Measurements from ENCODE around the gene PPIP5K2.
"Not testable (repeated sequence)": the region's sequence is repeated elsewhere in the genome, so short reads cannot be mapped to it uniquely, and the experiment has no call there.

Gene PPIP5K2

DNA sequence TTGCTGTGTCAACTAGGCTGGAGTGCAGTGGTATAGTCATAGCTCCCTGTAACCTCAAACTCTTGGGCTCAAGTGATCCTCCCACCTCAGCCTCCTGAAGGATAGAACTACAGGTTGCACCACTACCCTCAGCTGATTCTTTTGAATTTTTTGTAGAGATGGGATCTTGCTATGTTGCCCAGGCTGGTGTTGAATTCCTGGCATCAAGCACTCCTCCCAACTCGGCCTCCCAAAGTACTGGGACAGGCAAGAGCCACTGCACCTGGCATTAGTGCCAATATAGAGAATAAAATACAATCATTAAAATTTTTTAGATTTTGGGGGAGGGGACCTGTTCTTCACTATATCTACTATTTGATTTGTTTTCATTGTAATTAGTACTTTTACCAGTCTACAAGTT is 15.4 kb downstream of the PPIP5K2 start:
- H3K27ac Mint-ChIP-seq, result no peak overlapping the region
- peaks cover 7% of the 10 kb centered on the region for H3K4me1 Mint-ChIP-seq
- no peaks in the 10 kb centered on the region for H3K27me3 Mint-ChIP-seq
- DNase-seq (ENCODE audit: low spot score in 2 of 2) (no peak), ATAC-seq (ENCODE audit: low read depth) (no peak)
- H3K4me3 Mint-ChIP-seq, result no peak overlapping the region
- H3K9me3 Mint-ChIP-seq, result no peaks in the 10 kb centered on the region
- H3K36me3 Mint-ChIP-seq, result peaks cover 14% of the 10 kb centered on the region

DNA sequence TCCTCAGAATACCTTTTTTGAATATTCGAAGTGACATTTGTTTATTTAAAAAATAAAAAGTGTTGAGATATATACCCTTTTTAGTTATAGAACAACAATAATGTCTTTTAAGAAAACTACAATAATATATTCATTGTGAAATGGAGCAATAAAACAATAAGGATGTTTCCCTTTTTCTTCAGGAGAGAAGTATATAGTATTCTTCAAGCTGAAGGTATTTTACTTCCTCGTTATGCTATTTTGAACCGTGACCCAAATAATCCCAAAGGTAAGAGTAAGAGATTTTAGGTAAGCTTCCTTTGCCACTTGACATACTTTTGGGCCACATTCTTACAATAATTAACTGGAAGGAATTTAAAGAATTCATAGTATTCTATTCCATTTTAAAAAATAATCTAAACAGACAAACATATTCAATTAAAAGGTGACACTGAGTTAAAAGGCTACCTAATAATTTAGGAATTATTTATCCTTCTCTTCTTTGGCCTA is 18.1 kb downstream of the PPIP5K2 start:
- Mint-ChIP-seq H3K9me3 (no peaks in the 10 kb centered on the region), H3K27ac (no peak overlapping the region), H3K4me3 (no peak overlapping the region), H3K4me1 (no peaks in the 10 kb centered on the region), H3K27me3 (no peaks in the 10 kb centered on the region), H3K36me3 (peaks cover 9% of the 10 kb centered on the region)
- no peak for ATAC-seq (ENCODE audit: low read depth)
- DNase-seq (ENCODE audit: low spot score in 2 of 2), result no peak

DNA sequence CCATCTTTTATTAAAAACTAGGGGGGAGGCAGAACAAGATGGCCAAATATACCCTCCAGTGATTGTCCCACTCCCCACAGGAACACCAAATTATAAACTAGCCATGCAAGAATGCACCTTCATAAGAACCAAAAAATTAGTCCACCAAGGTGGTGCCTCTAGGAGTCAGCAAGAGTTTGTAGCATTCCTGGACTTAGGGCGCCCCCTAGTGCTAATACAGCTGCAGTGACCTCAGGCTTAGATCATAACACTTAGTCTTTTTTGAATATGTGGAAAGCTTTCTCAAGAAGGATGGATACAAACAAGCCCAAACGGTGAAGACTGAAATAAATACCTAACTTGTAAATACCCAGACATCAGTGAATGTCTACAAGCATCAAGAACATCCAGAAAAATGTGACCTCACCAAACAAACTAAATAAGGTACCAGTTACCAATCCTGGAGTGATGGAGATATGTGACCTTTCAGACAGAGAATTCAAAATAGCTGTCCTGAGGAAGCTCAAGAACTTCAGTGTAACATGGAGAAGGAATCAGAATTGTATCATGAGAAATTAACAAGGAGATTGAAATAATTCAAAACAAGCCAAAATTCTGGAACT is 19.3 kb downstream of the PPIP5K2 start:
- Mint-ChIP-seq H3K36me3 (peaks cover 9% of the 10 kb centered on the region), H3K4me1 (no peaks in the 10 kb centered on the region), H3K27ac (no peak overlapping the region), H3K4me3 (no peak overlapping the region), H3K27me3 (no peaks in the 10 kb centered on the region), H3K9me3 (no peaks in the 10 kb centered on the region)
- peak; percentile 76 to 82 for DNase-seq (ENCODE audit: low spot score in 2 of 2)
- ATAC-seq (ENCODE audit: low read depth), result peak; percentile 91

DNA sequence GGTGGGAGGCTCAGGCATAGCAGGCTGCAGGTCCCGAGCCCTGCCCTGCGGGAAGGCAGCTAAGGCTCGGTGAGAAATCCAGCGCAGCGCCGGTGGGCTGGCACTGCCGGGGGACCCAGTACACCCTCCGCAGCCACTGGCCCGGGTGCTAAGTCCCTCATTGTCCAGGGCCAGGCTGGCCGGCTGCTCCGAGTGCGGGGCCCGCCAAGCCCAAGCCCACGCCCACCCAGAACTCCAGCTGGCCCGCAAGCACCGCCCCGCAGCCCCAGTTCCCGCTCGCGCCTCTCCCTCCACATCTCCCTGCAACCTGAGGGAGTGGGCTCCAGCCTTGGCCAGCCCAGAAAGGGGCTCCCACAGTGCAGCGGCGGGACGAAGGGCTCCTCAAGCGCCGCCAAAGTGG is 22.0 kb downstream of the PPIP5K2 start:
- not testable (repeated sequence) for DNase-seq (ENCODE audit: low spot score in 2 of 2); ATAC-seq (ENCODE audit: low read depth); H3K36me3 Mint-ChIP-seq; H3K27ac Mint-ChIP-seq; H3K4me3 Mint-ChIP-seq; H3K4me1 Mint-ChIP-seq; H3K27me3 Mint-ChIP-seq; H3K9me3 Mint-ChIP-seq

DNA sequence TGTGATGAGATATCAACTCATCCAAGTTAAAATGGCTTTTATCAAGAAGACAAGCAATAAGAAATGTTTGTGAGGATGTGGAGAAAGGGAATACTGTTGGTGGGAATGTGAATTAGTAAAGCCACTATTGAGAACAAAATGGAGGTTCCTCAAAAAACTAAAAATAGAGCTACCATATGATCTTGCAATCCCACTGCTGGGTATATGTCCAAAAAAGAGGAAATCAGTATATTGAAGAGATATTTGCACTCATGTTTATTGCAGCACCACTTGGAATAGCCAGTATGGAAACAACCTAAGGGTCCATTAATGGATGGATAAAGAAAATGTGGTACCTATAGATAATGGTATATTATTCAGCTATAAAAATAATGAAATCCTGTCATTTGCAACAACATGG is 25.1 kb downstream of the PPIP5K2 start:
- Mint-ChIP-seq H3K27ac (peak overlapping the region; percentile 12), H3K4me1 (no peaks in the 10 kb centered on the region), H3K4me3 (no peak overlapping the region), H3K36me3 (peaks cover 1% of the 10 kb centered on the region), H3K27me3 (no peaks in the 10 kb centered on the region), H3K9me3 (no peaks in the 10 kb centered on the region)
- DNase-seq (ENCODE audit: low spot score in 2 of 2) (no peak), ATAC-seq (ENCODE audit: low read depth) (no peak)

DNA sequence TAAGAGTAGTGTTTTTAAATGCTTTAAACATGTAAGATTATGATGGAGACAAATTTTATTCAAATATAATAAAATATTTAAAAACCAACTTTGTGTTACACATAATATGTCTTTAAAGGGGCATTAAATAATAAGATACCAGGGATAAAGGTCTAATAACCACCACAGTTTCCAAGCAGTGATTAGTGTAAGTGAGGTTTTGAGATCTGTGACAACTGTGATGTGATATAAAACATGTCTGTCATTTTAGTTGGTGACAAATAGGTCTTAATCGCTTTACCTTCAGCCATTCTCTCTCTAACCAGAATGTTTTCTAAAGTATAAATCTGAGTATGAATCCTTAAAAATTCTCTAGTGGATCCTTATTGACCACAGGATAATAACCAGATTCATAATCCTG is 28.1 kb downstream of the PPIP5K2 start:
- H3K27ac Mint-ChIP-seq, result no peak overlapping the region
- no peaks in the 10 kb centered on the region for H3K27me3 Mint-ChIP-seq
- H3K9me3 Mint-ChIP-seq, result no peaks in the 10 kb centered on the region
- H3K4me3 Mint-ChIP-seq, result no peak overlapping the region
- no peak for DNase-seq (ENCODE audit: low spot score in 2 of 2)
- no peaks in the 10 kb centered on the region for H3K4me1 Mint-ChIP-seq
- H3K36me3 Mint-ChIP-seq, result peaks cover 1% of the 10 kb centered on the region
- no peak for ATAC-seq (ENCODE audit: low read depth)

DNA sequence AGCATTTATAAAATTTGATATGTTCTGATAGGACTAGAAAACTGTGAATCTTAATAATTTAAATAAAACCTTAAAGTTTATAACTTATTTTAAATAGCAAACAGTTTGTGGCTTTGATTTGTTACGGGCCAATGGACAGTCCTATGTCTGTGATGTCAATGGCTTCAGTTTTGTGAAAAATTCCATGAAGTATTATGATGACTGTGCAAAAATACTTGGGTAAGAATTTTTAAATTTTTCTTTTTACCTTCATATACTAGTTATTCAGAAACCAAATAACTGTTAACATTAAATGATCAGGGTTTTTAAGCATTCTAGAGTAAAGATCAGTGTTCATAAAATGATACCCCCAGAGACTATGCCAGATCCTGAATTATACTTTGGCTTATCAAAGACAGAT is 31.1 kb downstream of the PPIP5K2 start:
- Mint-ChIP-seq H3K27ac (no peak overlapping the region), H3K27me3 (no peaks in the 10 kb centered on the region), H3K36me3 (no peaks in the 10 kb centered on the region), H3K4me1 (no peaks in the 10 kb centered on the region), H3K4me3 (no peak overlapping the region), H3K9me3 (no peaks in the 10 kb centered on the region)
- DNase-seq (ENCODE audit: low spot score in 2 of 2) (no peak), ATAC-seq (ENCODE audit: low read depth) (no peak)

DNA sequence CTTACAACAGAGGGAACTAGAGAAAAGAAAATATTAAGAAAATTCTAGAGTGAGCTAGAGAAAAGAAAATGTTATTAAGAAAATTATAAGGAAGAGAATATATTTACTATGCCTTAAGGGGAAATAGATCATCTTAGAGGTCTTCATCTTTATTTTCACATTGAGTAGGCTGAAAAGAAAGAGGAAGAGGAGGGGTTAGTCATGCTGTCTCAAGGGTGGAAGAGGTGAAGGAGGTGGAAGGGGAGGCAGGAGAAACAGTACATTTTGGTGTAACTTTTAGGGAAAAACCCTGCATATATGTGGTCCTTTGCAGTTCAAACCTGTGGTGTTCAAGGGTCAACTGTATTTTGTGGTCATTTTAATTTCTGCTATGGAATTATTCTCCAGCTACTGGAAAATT is 46.6 kb downstream of the PPIP5K2 start:
- Mint-ChIP-seq H3K27me3 (no peaks in the 10 kb centered on the region), H3K4me3 (no peak overlapping the region), H3K27ac (no peak overlapping the region), H3K36me3 (peaks cover 25% of the 10 kb centered on the region), H3K9me3 (no peaks in the 10 kb centered on the region), H3K4me1 (no peaks in the 10 kb centered on the region)
- no peak for ATAC-seq (ENCODE audit: low read depth)
- DNase-seq (ENCODE audit: low spot score in 2 of 2), result no peak

DNA sequence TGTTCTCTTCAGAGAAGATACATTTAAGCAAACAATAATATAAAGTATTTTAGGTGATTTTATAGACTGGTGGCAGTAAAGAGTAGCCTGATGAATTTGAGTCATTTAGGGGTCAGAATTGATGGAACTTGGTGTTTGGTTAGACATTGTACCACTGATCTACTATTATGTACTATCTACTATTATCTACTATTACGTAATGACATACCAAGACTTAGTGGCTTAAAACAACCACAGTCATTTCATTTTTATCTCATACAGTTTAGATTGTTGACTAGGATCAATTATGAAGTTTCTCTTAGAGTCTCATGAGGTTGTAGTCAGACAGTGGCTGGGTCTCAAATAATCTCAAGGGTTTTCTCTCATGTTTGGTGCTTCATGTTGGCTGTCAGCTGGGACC is 54.0 kb downstream of the PPIP5K2 start:
- no peaks in the 10 kb centered on the region for H3K9me3 Mint-ChIP-seq
- H3K4me1 Mint-ChIP-seq, result no peaks in the 10 kb centered on the region
- peaks cover 11% of the 10 kb centered on the region for H3K36me3 Mint-ChIP-seq
- H3K4me3 Mint-ChIP-seq, result no peak overlapping the region
- H3K27me3 Mint-ChIP-seq, result no peaks in the 10 kb centered on the region
- no peak overlapping the region for H3K27ac Mint-ChIP-seq
- no peak for ATAC-seq (ENCODE audit: low read depth)
- no peak for DNase-seq (ENCODE audit: low spot score in 2 of 2)

DNA sequence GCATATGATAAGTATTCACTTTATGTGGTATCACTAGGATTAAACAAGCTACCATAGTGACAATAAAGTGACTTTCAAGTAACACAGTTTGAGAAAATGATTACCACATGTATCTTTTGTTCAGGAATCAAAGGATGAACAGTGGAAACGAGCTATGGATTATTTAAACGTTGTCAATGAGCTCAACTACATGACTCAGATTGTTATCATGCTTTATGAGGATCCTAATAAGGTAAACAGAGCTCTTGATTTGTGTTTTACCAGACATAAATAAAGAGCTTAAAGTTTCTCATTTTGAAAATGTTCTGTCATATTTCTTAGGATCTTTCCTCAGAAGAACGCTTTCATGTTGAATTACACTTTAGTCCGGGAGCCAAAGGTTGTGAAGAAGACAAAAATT is 57.4 kb downstream of the PPIP5K2 start:
- Mint-ChIP-seq H3K4me3 (no peak overlapping the region), H3K4me1 (no peaks in the 10 kb centered on the region), H3K36me3 (peaks cover 16% of the 10 kb centered on the region), H3K27ac (no peak overlapping the region), H3K9me3 (no peaks in the 10 kb centered on the region), H3K27me3 (no peaks in the 10 kb centered on the region)
- DNase-seq (ENCODE audit: low spot score in 2 of 2) (no peak), ATAC-seq (ENCODE audit: low read depth) (no peak)

DNA sequence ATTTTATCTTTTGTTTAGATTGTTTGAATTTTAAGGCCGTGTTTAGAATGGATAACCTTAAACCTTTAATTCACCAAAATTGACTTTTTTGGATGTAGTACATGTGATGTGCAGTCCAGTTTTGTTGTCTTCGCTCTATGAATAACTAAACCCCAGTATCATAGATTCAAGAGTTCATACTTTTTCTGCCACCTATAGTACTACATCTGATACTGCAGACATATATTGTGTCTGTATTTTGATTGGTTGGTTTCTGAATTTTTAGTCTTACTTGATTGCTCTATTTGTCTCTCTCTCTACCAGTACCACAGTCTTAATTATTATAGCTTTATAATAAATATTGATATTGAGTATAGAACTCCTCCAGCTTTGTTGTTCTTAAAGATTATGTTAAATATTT is 58.1 kb downstream of the PPIP5K2 start:
- no peak for ATAC-seq (ENCODE audit: low read depth)
- no peaks in the 10 kb centered on the region for H3K27me3 Mint-ChIP-seq
- no peak overlapping the region for H3K27ac Mint-ChIP-seq
- no peaks in the 10 kb centered on the region for H3K9me3 Mint-ChIP-seq
- no peaks in the 10 kb centered on the region for H3K4me1 Mint-ChIP-seq
- no peak overlapping the region for H3K4me3 Mint-ChIP-seq
- DNase-seq (ENCODE audit: low spot score in 2 of 2), result no peak
- H3K36me3 Mint-ChIP-seq, result peaks cover 17% of the 10 kb centered on the region

DNA sequence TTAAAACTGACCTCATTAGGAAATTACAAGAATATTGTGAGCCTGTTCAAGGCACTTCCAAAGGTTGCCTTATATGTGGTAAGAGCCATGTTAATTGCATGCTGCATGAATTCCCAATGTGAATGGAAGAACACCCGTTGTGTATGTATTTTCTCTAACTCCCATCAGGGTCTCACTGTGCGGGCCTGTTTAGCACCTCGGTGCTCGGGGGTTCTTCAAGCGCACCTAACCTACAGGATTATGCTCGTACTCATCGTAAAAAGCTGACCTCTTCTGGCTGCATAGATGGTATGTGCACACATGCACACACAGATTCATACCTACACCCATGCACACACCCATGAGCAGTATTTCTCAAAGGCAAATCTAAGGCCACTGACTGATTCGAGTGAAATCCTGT is 66.1 kb downstream of the PPIP5K2 start:
- Mint-ChIP-seq H3K9me3 (no peaks in the 10 kb centered on the region), H3K27ac (no peak overlapping the region), H3K27me3 (no peaks in the 10 kb centered on the region), H3K4me3 (no peak overlapping the region), H3K36me3 (peaks cover 22% of the 10 kb centered on the region), H3K4me1 (no peaks in the 10 kb centered on the region)
- DNase-seq (ENCODE audit: low spot score in 2 of 2) (no peak), ATAC-seq (ENCODE audit: low read depth) (no peak)

DNA sequence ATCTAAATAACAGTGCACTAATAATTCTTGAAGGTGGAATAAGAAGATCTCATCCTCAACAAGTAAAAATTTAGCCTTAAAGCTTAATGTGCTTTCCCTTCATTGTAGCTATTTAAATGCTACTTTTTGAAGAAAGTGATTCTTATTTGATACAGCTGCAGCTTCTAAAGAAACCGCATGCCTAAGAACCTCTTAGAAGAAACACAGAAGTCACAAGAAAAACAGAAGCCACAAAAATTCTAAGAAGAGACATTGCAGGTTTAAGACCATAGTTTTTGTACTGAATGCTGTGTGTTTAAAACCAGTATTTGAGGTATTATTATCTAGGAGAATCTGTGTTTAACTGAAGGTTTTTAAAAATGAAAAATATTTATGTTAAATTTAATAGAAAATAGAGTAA is 68.3 kb downstream of the PPIP5K2 start:
- ATAC-seq (ENCODE audit: low read depth), result no peak
- no peaks in the 10 kb centered on the region for H3K4me1 Mint-ChIP-seq
- no peak overlapping the region for H3K4me3 Mint-ChIP-seq
- H3K9me3 Mint-ChIP-seq, result no peaks in the 10 kb centered on the region
- DNase-seq (ENCODE audit: low spot score in 2 of 2), result no peak
- H3K36me3 Mint-ChIP-seq, result peaks cover 20% of the 10 kb centered on the region
- H3K27ac Mint-ChIP-seq, result no peak overlapping the region
- H3K27me3 Mint-ChIP-seq, result no peaks in the 10 kb centered on the region

DNA sequence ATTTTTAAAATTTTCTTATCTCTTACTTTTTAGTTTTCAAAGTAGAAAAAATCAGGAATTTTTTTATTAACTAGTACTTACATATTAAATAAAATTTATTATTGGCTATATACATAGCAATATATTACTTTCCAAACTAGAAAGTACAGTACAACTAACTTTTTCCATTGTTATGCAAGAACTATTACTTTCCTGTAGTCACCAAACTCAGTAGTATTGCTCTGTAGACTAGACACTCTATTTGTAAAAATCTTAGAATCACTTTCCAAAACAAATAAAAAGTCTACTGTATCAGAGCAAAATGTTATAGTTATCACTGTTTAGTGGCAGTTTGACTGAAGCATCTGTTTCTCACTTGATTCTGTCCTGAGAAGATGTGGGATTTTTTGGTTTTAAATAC is 83.1 kb downstream of the PPIP5K2 start:
- Mint-ChIP-seq H3K4me3 (no peak overlapping the region), H3K36me3 (peaks cover 30% of the 10 kb centered on the region), H3K27me3 (no peaks in the 10 kb centered on the region), H3K4me1 (peaks cover 4% of the 10 kb centered on the region), H3K27ac (no peak overlapping the region), H3K9me3 (peaks cover 2% of the 10 kb centered on the region)
- DNase-seq (ENCODE audit: low spot score in 2 of 2) (no peak), ATAC-seq (ENCODE audit: low read depth) (no peak)

DNA sequence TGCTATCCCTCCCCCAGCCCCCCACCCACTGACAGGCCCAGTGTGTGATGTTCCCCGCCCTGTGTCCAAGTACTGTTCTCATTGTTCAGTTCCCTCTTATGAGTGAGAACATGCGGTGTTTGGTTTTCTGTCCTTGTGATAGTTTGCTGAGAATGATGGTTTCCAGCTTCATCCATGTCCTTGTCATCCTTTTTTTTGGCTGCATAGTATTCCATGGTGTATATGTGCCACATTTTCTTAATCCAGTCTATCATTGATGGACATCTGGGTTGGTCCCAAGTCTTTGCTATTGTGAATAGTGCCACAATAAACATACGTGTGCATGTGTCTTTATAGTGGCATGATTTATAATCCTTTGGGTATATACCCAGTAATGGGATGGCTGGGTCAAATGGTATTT is 84.9 kb downstream of the PPIP5K2 start:
- H3K36me3 Mint-ChIP-seq, result peaks cover 23% of the 10 kb centered on the region
- not testable (repeated sequence) for H3K27me3 Mint-ChIP-seq; ATAC-seq (ENCODE audit: low read depth); H3K27ac Mint-ChIP-seq; H3K9me3 Mint-ChIP-seq; DNase-seq (ENCODE audit: low spot score in 2 of 2); H3K4me1 Mint-ChIP-seq; H3K4me3 Mint-ChIP-seq
